Uterus (tissue), 4 donors: Measurements from ENCODE around the gene ARHGEF11. TPM values are rescaled to one million over a fixed set of nuclear protein-coding genes. Genes with fewer than 3 reads are reported as not detected.

Experiments
- DNase-seq, 2 donors: peaks; one replicate each; pipeline ENCODE4 v3.0.0-alpha.2; 2019 to 2020
- H3K27ac ChIP-seq, 2 donors: fragments of 200-600 bp; sonication (generic); 1 replicate in 1 of 2; 2 replicates in 1 of 2; pipeline ENCODE4 v1.5.1; 2016 to 2018
- H3K27me3 ChIP-seq, 2 donors: fragments of 200-600 bp; sonication (generic); one replicate each; pipeline ENCODE4 v1.5.1; 2018 to 2019; ENCODE audit warnings: control low read depth in 1 of 2
- H3K36me3 ChIP-seq, 2 donors: fragments of 200-600 bp; sonication (generic); one replicate each; pipeline ENCODE4 v1.5.1; 2019; ENCODE audit warnings: control low read depth in 1 of 2
- H3K4me1 ChIP-seq, 2 donors: fragments of 200-600 bp; sonication (generic); one replicate each; pipeline ENCODE4 v1.5.1; 2018 to 2019; ENCODE audit warnings: control low read depth in 1 of 2
- H3K4me3 ChIP-seq, 2 donors: fragments of 200-600 bp; sonication (generic); 1 replicate in 1 of 2; 2 replicates in 1 of 2; pipeline ENCODE4 v1.5.1; 2018 to 2019; ENCODE audit warnings: mild to moderate bottlenecking in 1 of 2
- H3K9me3 ChIP-seq, 2 donors: fragments of 200-600 bp; sonication (generic); one replicate each; pipeline ENCODE4 v1.5.1; 2019; ENCODE audit warnings: control low read depth in 1 of 2
- POLR2A ChIP-seq, 2 donors: fragments of 450-650 bp; IDR thresholded peaks; one replicate each; pipeline ENCODE4 v1.6.1; 2016; ENCODE audit warnings: antibody characterized with exemption in 2 of 2, mild to moderate bottlenecking in 1 of 2, moderate library complexity in 1 of 2
- intact Hi-C: fragments of 100-400 bp; cut with DNase I; formaldehyde crosslinking; loops from one replicate; pipeline ENCODE4 v1.15.1; 2023; ENCODE audit warnings: low total_unique reads
- total RNA-seq, 4 donors: library from RNA; depleted of rRNA in 3 of 4; stranded (reverse); fragments of >200 nt in 3 of 4; gene quantifications; one replicate each; pipeline versions ENCODE4 v1.1.0 to v1.2.4, GENCODE V29; 2014 to 2023
- TF ChIP-seq, protein P1 (sequence below), 4 experiments: fragments of 200-600 bp in 2 of 4; fragments of 450-650 bp in 2 of 4; sonication (generic) in 2 of 4; IDR thresholded peaks; one replicate each; pipeline ENCODE4 v1.5.1; 2016 to 2019; ENCODE audit warnings: antibody characterized with exemption in 4 of 4, mild to moderate bottlenecking in 2 of 4, moderate library complexity in 1 of 4
- donor health status: DM: yes; HTN: yes; CAD: no.

The ARHGEF11 gene
- total RNA-seq, 4 donors from 2014 or later = 28.2 to 65.3 (median 40.5) TPM

DNA sequence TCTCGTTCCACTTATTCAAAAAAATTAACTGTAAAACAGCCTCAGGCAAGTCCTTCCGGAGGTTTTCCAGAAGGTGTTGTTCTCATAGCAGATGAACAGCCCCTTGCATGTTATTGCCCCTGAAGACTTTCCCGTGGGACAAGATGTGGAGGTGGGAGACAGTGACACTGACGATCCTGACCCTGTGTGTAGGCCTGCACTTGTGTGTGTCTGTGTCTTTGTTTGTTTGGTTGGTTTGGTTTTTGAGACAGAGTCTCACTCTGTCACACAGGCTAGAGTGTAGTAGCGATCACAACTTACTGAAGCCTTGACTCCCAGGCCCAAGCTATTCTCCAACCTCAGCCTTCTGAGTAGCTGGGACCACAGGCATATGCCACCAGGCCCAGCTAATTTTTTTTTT lies 41.5 kb upstream of the ARHGEF11 start:
- Histone ChIP-seq H3K27ac (no peak overlapping the region), H3K36me3 (no peaks in the 10 kb centered on the region), H3K4me1 (no peaks in the 10 kb centered on the region), H3K4me3 (no peak overlapping the region), H3K27me3 (no peaks in the 10 kb centered on the region), H3K9me3 (no peaks in the 10 kb centered on the region)
- intact Hi-C loops = no loop called here
- DNase-seq = no peak
- TF ChIP-seq, protein P1, sequence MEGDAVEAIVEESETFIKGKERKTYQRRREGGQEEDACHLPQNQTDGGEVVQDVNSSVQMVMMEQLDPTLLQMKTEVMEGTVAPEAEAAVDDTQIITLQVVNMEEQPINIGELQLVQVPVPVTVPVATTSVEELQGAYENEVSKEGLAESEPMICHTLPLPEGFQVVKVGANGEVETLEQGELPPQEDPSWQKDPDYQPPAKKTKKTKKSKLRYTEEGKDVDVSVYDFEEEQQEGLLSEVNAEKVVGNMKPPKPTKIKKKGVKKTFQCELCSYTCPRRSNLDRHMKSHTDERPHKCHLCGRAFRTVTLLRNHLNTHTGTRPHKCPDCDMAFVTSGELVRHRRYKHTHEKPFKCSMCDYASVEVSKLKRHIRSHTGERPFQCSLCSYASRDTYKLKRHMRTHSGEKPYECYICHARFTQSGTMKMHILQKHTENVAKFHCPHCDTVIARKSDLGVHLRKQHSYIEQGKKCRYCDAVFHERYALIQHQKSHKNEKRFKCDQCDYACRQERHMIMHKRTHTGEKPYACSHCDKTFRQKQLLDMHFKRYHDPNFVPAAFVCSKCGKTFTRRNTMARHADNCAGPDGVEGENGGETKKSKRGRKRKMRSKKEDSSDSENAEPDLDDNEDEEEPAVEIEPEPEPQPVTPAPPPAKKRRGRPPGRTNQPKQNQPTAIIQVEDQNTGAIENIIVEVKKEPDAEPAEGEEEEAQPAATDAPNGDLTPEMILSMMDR (IDR thresholded peaks at IDR 0.05) = no peak
- no peak for TF ChIP-seq POLR2A (IDR thresholded peaks at IDR 0.05)

DNA sequence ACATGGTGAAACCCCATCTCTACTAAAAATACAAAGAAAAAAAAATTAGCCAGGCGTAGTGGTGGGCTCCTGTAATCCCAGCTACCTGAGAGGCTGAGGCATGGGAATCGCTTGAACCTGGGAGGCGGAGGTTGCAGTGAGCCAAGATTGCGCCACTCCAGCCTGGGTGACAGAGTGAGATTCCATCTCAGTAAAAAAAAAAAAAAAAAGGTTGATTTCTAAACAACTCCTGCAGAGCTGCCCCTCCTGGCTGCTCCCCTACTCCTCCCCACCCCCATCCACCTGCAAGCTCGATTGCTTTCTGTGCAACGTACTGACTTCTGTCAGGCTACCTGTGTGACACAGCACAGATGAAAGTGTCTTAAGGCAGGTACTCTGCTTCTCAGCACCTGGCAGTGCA lies 40.8 kb upstream of the ARHGEF11 start:
- intact Hi-C loops = no loop called here
- TF ChIP-seq POLR2A (IDR thresholded peaks at IDR 0.05) = no peak
- TF ChIP-seq, protein P1 (IDR thresholded peaks at IDR 0.05) = no peak
- Histone ChIP-seq H3K36me3 (no peaks in the 10 kb centered on the region), H3K27ac (no peak overlapping the region), H3K9me3 (no peaks in the 10 kb centered on the region), H3K4me1 (no peaks in the 10 kb centered on the region), H3K27me3 (no peaks in the 10 kb centered on the region), H3K4me3 (no peak overlapping the region)
- no peak for DNase-seq

DNA sequence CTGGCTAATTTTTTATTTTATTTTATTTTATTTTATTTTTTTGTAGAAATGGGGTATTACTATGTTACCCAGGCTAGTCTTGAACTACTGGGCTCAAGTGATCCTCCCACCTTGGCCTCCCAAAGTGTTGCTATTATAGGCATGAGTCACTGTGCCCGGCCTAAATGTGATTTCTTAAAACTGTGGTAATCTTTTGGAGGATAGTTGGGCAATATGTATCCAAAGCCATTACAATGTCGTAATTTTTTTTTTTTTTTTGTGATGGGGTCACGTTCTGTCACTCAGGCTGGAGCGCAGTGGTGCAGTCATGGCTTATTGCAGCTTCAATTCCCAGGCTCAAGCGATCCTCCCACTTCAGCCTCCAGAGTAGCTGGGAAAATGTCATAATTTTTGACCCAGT lies 39.9 kb upstream of the ARHGEF11 start:
- Histone ChIP-seq H3K4me1 (no peaks in the 10 kb centered on the region), H3K36me3 (no peaks in the 10 kb centered on the region), H3K4me3 (no peak overlapping the region), H3K9me3 (no peaks in the 10 kb centered on the region), H3K27ac (no peak overlapping the region), H3K27me3 (no peaks in the 10 kb centered on the region)
- TF ChIP-seq, protein P1 (IDR thresholded peaks at IDR 0.05) = no peak
- no peak for TF ChIP-seq POLR2A (IDR thresholded peaks at IDR 0.05)
- no peak for DNase-seq
- intact Hi-C loops = no loop called here

DNA sequence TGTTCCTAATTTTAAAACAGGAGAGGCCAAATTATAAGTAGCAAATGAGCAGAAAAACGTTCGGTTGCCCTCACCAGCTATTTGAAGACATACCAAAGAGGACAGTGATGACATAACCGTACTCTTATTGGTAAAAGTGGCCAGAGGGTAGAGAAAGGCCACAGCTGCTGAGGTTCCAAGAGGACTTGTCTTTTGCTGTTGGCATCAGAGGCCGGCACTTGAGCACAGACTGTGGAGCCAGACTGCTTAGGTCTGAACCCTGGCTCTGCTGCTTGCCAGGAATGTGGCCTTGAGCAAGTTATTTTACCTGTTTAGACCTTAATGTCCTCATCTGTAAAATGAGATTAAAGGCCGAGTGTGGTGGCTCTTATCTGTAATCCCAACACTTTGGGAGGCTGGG lies 39.2 kb upstream of the ARHGEF11 start:
- Histone ChIP-seq H3K4me1 (no peaks in the 10 kb centered on the region), H3K36me3 (no peaks in the 10 kb centered on the region), H3K4me3 (no peak overlapping the region), H3K27ac (no peak overlapping the region), H3K9me3 (no peaks in the 10 kb centered on the region), H3K27me3 (no peaks in the 10 kb centered on the region)
- DNase-seq = no peak
- intact Hi-C loops = no loop called here
- TF ChIP-seq, protein P1 (IDR thresholded peaks at IDR 0.05) = no peak
- no peak for TF ChIP-seq POLR2A (IDR thresholded peaks at IDR 0.05)

DNA sequence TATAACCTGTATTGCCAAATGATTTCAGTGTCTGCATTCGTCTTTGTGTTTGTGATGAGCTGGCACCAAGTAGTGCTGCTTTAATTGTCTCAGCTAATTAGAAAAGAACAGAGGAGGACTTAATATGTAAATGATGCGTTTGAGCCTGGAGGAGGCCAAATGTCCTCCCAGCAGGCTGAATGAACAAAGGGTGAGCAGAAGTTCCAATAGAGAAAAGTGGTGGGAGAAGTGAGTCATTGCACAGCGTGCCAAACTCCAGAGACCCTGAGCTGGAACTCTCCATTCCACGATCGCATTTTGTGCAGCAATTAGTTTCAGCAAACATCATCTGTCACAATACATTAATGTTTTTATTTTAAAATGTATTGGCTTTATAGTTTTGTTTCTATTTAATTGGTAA lies 36.2 kb upstream of the ARHGEF11 start:
- no peak for TF ChIP-seq POLR2A (IDR thresholded peaks at IDR 0.05)
- TF ChIP-seq, protein P1 (IDR thresholded peaks at IDR 0.05) = no peak

More for the DNA sequence above, 36.2 kb upstream of the ARHGEF11 start:
- Histone ChIP-seq H3K4me1 (no peaks in the 10 kb centered on the region), H3K9me3 (no peaks in the 10 kb centered on the region), H3K36me3 (no peaks in the 10 kb centered on the region), H3K27me3 (no peaks in the 10 kb centered on the region), H3K4me3 (no peak overlapping the region), H3K27ac (no peak overlapping the region)
- DNase-seq = no peak
- intact Hi-C loops = no loop called here
